ENCODE results near the gene KRT82.
"Not testable (repeated sequence)": the region's sequence is repeated elsewhere in the genome, so short reads cannot be mapped to it uniquely, and the experiment has no call there.

- not testable (repeated sequence) for TF ChIP-seq CTCF, POLR2AphosphoS5, POLR2A (IDR thresholded peaks at IDR 0.05)
These were observed 41.1 kb upstream of the KRT82 start for GRCh38 chr12:52447196-52447595.

All from stomach (tissue), 4 donors.